Adipocyte (in vitro differentiated cells): ENCODE data around the gene TRIP4.

Experiments used
- DNase-seq: peaks from one replicate; pipeline ENCODE4 v3.0.0-alpha.2; 2015; ENCODE audit warnings: low read depth
- H3K27me3 ChIP-seq: replicated peaks from 2 replicates; pipeline ENCODE4 v1.7.0; 2013; ENCODE audit warnings: mild to moderate bottlenecking, low read length, moderate library complexity; ENCODE audit not compliant: control insufficient read depth, insufficient read depth
- H3K36me3 ChIP-seq: 2 replicates; pipeline ENCODE4 v1.7.0; 2013; ENCODE audit warnings: low read length, mild to moderate bottlenecking, moderate library complexity; ENCODE audit not compliant: control insufficient read depth, insufficient read depth, severe bottlenecking
- H3K4me1 ChIP-seq: 2 replicates; pipeline ENCODE4 v1.7.0; 2013; ENCODE audit warnings: mild to moderate bottlenecking, low read length, moderate library complexity; ENCODE audit not compliant: control insufficient read depth, insufficient read depth
- H3K4me3 ChIP-seq: 2 replicates; pipeline ENCODE4 v1.7.0; 2013; ENCODE audit warnings: mild to moderate bottlenecking, low read length, moderate library complexity
- H3K9ac ChIP-seq: 2 replicates; pipeline ENCODE4 v1.7.0; 2013; ENCODE audit warnings: mild to moderate bottlenecking, low read length, moderate library complexity
- H3K9me3 ChIP-seq: 2 replicates; pipeline ENCODE4 v1.7.0; 2013; ENCODE audit warnings: mild to moderate bottlenecking, low read length, moderate library complexity; ENCODE audit not compliant: control insufficient read depth

The TRIP4 gene

GRCh38 chr15:64500695-64501395 is 113.2 kb downstream of the TRIP4 start:
- Histone ChIP-seq H3K4me1 (peaks cover 13% of the 10 kb centered on the region), H3K9me3 (no peaks in the 10 kb centered on the region), H3K9ac (no peak overlapping the region), H3K27me3 (no peaks in the 10 kb centered on the region), H3K4me3 (no peak overlapping the region), H3K36me3 (peaks cover 35% of the 10 kb centered on the region)
- no peak for DNase-seq

- Histone ChIP-seq H3K4me1 (peaks cover 13% of the 10 kb centered on the region), H3K36me3 (peaks cover 35% of the 10 kb centered on the region), H3K9ac (no peak overlapping the region), H3K27me3 (no peaks in the 10 kb centered on the region), H3K9me3 (no peaks in the 10 kb centered on the region), H3K4me3 (no peak overlapping the region)
- no peak for DNase-seq
Observed at GRCh38 chr15:64501396-64501715, 113.7 kb downstream of the TRIP4 start.

GRCh38 chr15:64502151-64502550 is 114.5 kb downstream of the TRIP4 start:
- Histone ChIP-seq H3K27me3 (no peaks in the 10 kb centered on the region), H3K9me3 (no peaks in the 10 kb centered on the region), H3K9ac (no peak overlapping the region), H3K36me3 (peaks cover 35% of the 10 kb centered on the region), H3K4me1 (peaks cover 19% of the 10 kb centered on the region), H3K4me3 (no peak overlapping the region)
- DNase-seq = no peak

DNA sequence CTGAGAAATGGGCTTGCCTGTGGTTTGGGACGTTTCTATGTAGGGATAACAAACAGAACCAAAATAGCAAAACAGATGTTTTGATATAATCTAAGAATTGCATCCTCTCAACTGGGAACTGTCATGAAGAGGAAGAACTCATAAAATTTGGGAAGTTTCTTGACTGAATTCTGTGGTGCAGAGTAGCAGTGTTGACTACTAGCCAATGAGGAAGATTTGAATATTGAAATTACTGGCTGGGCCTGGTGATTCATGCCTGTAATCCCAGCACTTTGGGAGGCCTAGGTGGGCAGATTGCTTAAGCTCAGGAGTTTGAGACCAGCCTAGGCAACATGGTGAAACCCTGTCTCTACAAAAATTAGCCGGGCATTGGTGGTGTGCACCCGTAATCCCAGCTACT is 114.9 kb downstream of the TRIP4 start:
- H3K4me1 ChIP-seq = peaks cover 22% of the 10 kb centered on the region
- no peak overlapping the region for H3K9ac ChIP-seq
- no peaks in the 10 kb centered on the region for H3K27me3 ChIP-seq
- no peak for DNase-seq
- H3K9me3 ChIP-seq = no peaks in the 10 kb centered on the region
- H3K4me3 ChIP-seq = no peak overlapping the region
- H3K36me3 ChIP-seq = peaks cover 35% of the 10 kb centered on the region

- peaks cover 35% of the 10 kb centered on the region for H3K36me3 ChIP-seq
- no peak overlapping the region for H3K9ac ChIP-seq
- DNase-seq = peak; percentile 24
- H3K9me3 ChIP-seq = no peaks in the 10 kb centered on the region
- H3K27me3 ChIP-seq = no peaks in the 10 kb centered on the region
- H3K4me3 ChIP-seq = no peak overlapping the region
- H3K4me1 ChIP-seq = peaks cover 29% of the 10 kb centered on the region
Observed at GRCh38 chr15:64503197-64503596, 115.6 kb downstream of the TRIP4 start.

DNA sequence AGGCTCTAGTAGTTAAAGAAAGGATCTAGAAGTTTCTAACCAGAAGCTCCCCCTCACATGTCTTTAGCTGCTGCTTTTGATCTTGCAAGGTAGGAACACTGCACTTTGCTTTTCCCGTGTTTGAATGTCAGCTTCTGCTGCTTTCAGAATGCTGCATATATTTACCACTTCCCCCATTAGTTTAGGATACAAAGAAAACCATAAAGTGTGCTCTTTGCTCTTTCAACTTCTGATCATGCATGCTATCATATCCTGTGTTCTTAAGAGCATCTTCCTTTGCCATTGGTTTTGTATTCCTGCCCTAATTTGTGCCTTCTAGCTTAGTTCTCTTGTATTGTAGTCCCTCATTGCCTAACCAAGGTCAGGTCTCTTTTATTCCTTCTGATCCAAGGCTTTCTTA is 116.0 kb downstream of the TRIP4 start:
- Histone ChIP-seq H3K9me3 (no peaks in the 10 kb centered on the region), H3K4me1 (peaks cover 30% of the 10 kb centered on the region), H3K27me3 (no peaks in the 10 kb centered on the region), H3K9ac (no peak overlapping the region), H3K36me3 (peaks cover 35% of the 10 kb centered on the region), H3K4me3 (no peak overlapping the region)
- DNase-seq = no peak
